ENCODE data around the gene TMEM132A. TPM values are rescaled to one million over a fixed set of nuclear protein-coding genes. Genes with fewer than 3 reads are reported as not detected.

TMEM132A gene
- total and polyA plus RNA-seq, 9 of the 15 experiments (the other 6 are each of a cell fraction or from before 2014, with no cell fraction given), result 0.04 to 1.1 (median 0.18) TPM; not detected in 4

DNA sequence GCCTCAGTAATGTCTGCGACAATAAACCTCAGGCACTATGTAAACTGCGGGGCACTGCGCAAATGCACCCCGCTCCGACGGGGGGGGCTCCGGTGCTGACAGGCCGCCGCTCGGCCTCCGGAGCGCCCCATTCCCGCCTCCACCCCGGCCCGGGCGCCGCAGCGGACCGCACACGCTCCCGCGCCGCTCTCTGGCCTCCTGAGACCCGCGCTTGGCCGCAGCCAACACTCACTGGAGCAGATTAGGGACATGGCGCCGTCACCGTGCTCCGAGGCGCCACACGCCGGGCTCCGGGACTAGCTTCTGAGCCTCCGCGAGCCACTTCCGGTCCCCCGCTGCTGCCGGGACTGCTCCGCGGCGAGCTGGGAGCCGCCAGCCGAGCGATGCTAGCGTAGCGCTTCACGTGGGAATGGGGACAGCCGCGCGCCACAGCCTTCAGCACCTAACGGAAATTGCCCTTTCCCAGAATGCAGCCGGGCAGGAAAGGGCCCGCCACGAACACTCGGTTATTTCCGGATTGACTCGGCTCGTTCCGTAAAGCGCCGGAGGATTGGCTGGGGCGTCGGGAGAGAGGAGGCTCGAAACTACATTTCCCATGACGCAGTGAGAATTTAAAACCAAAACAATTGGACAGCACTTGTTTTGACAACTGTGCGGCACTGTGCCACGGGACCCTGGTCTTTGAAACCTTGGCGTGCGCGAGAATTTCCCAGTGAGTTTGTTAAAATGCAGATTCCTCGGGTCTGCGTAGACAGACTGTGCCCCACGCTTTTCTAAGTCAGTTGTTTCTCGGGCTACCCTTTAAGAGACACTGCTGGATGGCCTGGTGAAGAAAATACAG is 17.9 kb upstream of the TMEM132A start, which contains the start of gene PRPF19 (continued):
- TF ChIP-seq, protein P1, sequence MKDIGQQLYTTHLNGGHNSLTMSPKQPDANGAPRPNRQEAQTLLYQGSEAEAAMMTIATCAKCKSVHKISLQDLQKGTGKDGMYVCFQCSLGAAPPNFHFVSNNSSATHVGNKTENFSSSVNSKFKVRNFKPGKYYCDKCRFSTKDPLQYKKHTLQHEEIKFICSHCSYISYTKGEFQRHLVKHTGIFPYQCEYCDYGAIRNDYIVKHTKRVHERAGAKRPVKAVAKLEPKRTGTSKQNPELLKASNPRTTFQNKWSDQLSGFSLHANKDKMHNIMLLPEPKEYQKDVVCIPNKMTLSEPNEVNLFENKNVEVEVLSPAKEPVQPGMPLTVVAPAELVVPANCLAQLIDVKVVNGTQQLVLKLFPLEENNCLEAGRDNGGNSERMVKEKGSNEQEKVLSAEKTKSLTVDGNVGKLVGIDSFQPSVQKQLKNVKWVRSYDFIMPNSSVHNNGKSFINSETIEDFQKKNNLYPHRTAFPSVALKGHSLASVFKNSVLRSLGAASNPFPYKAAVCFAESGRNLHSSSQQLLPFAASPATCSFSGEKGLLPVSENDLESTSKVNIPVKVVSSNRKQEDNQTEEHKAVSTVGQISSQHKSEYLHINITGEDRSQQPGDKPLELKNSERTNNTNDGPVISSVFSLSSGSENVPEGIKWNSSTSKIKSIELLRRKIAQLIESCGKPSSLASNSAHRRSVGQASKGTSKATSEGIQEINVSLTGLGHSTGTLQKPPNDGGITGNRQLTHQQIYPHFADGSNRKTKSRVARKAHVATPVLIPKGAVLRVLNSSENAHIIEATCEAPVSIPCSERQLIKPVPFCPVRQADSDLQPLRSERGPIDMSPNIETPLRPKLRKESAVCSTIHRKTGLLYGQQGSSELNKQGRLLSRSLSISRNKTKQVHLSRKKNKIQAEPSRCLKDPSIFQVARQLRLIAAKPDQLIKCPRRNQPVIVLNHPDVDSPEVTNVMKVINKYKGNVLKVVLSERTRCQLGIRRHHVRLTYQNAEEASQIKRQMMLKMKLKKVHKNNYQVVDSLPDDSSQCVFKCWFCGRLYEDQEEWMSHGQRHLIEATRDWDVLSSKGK (CRISPR knock-in tag; IDR thresholded peaks at IDR 0.05), result no peak
- peak; percentile 81 to 84 for TF ChIP-seq FOXK2 (conservative IDR thresholded peaks at IDR 0.05 in 1 of 2, IDR thresholded peaks at IDR 0.05 in 1 of 2; ENCODE audit: low read depth in 2 of 2)
- TF ChIP-seq CBX1 (IDR thresholded peaks at IDR 0.05; ENCODE audit: low read depth), result no peak
- TF ChIP-seq, protein P2, sequence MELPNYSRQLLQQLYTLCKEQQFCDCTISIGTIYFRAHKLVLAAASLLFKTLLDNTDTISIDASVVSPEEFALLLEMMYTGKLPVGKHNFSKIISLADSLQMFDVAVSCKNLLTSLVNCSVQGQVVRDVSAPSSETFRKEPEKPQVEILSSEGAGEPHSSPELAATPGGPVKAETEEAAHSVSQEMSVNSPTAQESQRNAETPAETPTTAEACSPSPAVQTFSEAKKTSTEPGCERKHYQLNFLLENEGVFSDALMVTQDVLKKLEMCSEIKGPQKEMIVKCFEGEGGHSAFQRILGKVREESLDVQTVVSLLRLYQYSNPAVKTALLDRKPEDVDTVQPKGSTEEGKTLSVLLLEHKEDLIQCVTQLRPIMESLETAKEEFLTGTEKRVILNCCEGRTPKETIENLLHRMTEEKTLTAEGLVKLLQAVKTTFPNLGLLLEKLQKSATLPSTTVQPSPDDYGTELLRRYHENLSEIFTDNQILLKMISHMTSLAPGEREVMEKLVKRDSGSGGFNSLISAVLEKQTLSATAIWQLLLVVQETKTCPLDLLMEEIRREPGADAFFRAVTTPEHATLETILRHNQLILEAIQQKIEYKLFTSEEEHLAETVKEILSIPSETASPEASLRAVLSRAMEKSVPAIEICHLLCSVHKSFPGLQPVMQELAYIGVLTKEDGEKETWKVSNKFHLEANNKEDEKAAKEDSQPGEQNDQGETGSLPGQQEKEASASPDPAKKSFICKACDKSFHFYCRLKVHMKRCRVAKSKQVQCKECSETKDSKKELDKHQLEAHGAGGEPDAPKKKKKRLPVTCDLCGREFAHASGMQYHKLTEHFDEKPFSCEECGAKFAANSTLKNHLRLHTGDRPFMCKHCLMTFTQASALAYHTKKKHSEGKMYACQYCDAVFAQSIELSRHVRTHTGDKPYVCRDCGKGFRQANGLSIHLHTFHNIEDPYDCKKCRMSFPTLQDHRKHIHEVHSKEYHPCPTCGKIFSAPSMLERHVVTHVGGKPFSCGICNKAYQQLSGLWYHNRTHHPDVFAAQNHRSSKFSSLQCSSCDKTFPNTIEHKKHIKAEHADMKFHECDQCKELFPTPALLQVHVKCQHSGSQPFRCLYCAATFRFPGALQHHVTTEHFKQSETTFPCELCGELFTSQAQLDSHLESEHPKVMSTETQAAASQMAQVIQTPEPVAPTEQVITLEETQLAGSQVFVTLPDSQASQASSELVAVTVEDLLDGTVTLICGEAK (IDR thresholded peaks at IDR 0.05), result peak; percentile 89
- TF ChIP-seq, protein P2 (CRISPR knock-in tag; IDR thresholded peaks at IDR 0.05), result no peak
- TF ChIP-seq, protein P3, sequence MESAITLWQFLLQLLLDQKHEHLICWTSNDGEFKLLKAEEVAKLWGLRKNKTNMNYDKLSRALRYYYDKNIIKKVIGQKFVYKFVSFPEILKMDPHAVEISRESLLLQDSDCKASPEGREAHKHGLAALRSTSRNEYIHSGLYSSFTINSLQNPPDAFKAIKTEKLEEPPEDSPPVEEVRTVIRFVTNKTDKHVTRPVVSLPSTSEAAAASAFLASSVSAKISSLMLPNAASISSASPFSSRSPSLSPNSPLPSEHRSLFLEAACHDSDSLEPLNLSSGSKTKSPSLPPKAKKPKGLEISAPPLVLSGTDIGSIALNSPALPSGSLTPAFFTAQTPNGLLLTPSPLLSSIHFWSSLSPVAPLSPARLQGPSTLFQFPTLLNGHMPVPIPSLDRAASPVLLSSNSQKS (CRISPR knock-in tag; IDR thresholded peaks at IDR 0.05), result no peak
- TF ChIP-seq HDAC1 (IDR thresholded peaks at IDR 0.05), result peak in 1 of 2 experiments; percentile 92; a peak in 2 of 4 replicates
- TF ChIP-seq SRSF1 (IDR thresholded peaks at IDR 0.05; ENCODE audit: low read depth, low read length), result no peak
- TF ChIP-seq SNAPC5 (CRISPR knock-in tag; IDR thresholded peaks at IDR 0.05), result no peak
- TF ChIP-seq, protein P4, sequence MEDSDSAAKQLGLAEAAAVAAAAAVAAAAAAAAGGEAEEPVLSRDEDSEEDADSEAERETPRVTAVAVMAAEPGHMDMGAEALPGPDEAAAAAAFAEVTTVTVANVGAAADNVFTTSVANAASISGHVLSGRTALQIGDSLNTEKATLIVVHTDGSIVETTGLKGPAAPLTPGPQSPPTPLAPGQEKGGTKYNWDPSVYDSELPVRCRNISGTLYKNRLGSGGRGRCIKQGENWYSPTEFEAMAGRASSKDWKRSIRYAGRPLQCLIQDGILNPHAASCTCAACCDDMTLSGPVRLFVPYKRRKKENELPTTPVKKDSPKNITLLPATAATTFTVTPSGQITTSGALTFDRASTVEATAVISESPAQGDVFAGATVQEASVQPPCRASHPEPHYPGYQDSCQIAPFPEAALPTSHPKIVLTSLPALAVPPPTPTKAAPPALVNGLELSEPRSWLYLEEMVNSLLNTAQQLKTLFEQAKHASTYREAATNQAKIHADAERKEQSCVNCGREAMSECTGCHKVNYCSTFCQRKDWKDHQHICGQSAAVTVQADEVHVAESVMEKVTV (CRISPR knock-in tag; IDR thresholded peaks at IDR 0.05), result peak; percentile 100
